Mammary epithelial cell (primary cell): Measurements from ENCODE around the gene SEC22A.

Source experiments
- EZH2 ChIP-seq: IDR thresholded peaks from 2 replicates; pipeline ENCODE4 v1.6.1; 2012; ENCODE audit warnings: low read length, inconsistent platforms, borderline replicate concordance
- TF ChIP-seq, protein P1 (sequence below), 2 donors: IDR thresholded peaks in 1 of 2; conservative IDR thresholded peaks in 1 of 2; 2 replicates each; pipeline ENCODE4 v1.5.1; 2011 to 2012; ENCODE audit warnings: inconsistent platforms in 2 of 2, low read length in 2 of 2, mild to moderate bottlenecking in 2 of 2, control low read depth in 1 of 2, low read depth in 1 of 2; ENCODE audit not compliant: insufficient read depth in 1 of 2; ENCODE audit errors: extremely low read depth in 1 of 2

- no peak for TF ChIP-seq EZH2
- TF ChIP-seq, protein P1, sequence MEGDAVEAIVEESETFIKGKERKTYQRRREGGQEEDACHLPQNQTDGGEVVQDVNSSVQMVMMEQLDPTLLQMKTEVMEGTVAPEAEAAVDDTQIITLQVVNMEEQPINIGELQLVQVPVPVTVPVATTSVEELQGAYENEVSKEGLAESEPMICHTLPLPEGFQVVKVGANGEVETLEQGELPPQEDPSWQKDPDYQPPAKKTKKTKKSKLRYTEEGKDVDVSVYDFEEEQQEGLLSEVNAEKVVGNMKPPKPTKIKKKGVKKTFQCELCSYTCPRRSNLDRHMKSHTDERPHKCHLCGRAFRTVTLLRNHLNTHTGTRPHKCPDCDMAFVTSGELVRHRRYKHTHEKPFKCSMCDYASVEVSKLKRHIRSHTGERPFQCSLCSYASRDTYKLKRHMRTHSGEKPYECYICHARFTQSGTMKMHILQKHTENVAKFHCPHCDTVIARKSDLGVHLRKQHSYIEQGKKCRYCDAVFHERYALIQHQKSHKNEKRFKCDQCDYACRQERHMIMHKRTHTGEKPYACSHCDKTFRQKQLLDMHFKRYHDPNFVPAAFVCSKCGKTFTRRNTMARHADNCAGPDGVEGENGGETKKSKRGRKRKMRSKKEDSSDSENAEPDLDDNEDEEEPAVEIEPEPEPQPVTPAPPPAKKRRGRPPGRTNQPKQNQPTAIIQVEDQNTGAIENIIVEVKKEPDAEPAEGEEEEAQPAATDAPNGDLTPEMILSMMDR (conservative IDR thresholded peaks at IDR 0.05 in 1 of 2, IDR thresholded peaks at IDR 0.05 in 1 of 2; ENCODE audit: extremely low read depth in 1 of 2, insufficient read depth in 1 of 2, low read depth in 1 of 2, low read length in 2 of 2): no peak
Measured at GRCh38 chr3:123226549-123226948, 24.8 kb downstream of the SEC22A start.
